GM23248 (cell line): ENCODE measurements around the gene SBNO2.

ENCODE experiments used
- EZH2 ChIP-seq: fragments of 200-600 bp; sonication (generic); IDR thresholded peaks from 2 replicates; pipeline ENCODE4 v1.6.1; 2018; ENCODE audit warnings: antibody characterized with exemption, mild to moderate bottlenecking; ENCODE audit not compliant: insufficient read depth, poor library complexity, severe bottlenecking
- EZH2phosphoT487 ChIP-seq: fragments of 200-600 bp; sonication (generic); IDR thresholded peaks from 2 replicates; pipeline ENCODE4 v1.6.1; 2018; ENCODE audit warnings: antibody characterized with exemption, moderate library complexity, mild to moderate bottlenecking, low read depth; ENCODE audit not compliant: insufficient read depth

DNA sequence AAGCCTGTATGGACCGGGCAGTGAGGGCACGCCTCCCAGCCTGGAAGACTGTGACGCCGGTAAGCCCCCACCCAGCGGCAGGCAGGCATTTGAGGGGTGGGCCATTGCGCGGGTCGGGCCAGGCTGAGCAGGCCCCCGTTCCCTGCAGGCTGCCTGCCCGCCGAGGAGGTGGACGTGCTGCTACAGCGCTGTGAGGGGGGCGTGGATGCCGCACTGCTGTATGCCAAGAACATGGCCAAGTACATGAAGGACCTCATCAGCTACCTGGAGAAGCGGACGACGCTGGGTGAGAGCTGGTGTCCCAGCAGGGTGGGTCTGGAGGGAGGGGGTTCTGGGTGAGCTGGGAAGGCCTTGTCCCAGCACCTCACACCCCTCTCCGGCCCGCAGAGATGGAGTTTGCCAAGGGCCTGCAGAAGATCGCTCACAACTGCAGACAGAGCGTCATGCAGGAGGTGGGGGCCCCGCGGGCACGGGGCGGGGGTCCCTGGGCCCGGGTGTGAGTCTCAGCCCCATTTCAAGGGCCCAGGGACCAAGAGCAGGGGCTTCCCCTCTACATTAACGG is 100.0 kb downstream of the SBNO2 start:
- TF ChIP-seq EZH2phosphoT487: no peak
- TF ChIP-seq EZH2: no peak
